Activated CD4-positive, alpha-beta T cell treated with anti-CD3 and anti-CD28 coated beads, Interleukin-2, Interleukin-6, amounts not matched to agents 100 ng/mL and 50 ng/mL, durations not matched to agents 16 hours and 8 hours (primary cell): Measurements from ENCODE around the gene SMAD3.

Experiments used
- DNase-seq: peaks from one replicate; pipeline ENCODE4 v3.0.0-alpha.2; 2020

The SMAD3 gene

DNA sequence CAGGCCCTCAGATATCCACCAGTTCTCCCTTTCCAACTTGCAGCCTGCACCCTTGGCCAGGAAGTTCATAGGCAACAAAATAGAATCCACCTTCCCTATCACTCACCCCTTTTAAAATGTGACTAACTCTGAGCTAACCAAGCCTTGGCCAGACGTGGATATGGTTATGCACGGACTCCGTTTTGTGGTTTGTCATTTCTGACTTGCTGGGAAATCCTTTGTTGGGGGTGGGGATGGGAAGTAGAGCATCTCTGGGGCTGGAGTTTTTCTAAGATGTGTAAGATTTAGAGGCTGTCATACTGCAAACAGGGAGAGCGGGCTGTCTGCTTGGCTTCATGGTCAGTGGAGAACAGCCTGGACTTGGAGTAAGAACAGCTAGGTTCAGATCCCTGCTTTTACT, 62.6 kb downstream of the SMAD3 start:
- DNase-seq: peak; percentile 59

DNA sequence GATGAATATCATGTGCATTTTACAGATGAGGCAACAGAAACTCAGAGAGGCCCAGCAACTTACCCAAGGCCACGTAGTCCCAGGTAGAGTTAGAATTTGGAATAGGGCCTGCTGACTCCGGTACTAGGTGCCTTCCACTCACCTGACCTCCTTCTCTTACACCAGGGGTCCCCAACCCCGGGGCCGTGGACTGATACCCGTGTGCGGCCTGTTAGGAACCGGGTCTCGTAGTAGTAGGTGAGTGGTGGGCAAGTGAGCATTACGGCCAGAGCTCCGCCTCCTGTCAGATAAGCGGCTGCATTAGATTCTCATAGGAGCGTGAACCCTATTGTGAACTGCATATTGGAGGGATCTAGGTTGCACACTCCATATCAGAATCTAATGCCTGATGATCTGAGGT, 64.8 kb downstream of the SMAD3 start:
- no peak for DNase-seq

DNA sequence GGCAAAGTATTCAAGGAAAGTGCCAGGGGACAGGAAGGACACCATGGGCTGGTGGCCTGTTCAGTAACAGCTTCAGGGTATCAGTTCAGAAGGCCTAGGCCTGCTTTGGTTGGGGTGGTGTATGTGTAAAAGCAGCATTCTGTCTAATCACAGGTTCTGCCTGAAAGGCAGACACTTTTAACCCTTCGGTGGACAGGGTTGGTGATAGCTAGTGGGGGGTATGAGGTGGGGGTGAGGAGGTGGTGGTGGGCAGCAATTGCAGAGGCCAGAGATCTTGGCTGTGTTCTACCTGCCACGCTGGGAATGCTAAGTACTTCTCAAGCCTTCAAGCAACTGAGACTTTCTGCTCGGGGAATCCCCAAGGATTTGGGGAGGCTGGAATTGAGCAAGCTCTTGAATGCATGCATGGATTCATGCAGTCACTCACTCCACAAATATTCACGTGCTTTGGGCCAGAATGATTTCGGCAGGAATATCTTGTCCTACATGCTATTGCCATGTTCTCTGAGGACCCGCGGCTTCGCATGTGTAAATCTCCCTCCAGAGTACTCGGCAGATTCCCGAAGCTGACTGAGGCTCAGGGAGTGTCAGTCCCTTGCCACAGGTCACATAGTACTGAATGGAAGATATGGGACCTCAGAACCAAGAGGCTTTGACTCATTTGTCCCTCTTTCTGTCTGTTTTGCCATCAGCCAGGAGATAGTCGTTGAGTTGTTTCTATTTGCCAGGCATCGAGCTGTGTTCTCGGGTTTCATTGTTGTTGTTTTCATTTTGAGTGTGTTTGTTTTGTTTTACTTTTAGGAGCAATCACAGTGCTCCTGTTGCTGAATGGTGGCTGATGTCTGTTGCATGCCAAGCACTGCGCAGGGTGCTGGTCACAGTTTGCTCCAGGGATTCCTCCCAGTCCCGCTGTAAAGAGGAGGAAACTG, 65.5 kb downstream of the SMAD3 start:
- peak; percentile 77 for DNase-seq

GRCh38 chr15:67132276-67132675, 66.9 kb downstream of the SMAD3 start:
- DNase-seq: no peak

- no peak for DNase-seq
These were observed 67.6 kb downstream of the SMAD3 start for GRCh38 chr15:67133026-67133425.

- no peak for DNase-seq
These were observed 68.3 kb downstream of the SMAD3 start for GRCh38 chr15:67133738-67134066.

DNA sequence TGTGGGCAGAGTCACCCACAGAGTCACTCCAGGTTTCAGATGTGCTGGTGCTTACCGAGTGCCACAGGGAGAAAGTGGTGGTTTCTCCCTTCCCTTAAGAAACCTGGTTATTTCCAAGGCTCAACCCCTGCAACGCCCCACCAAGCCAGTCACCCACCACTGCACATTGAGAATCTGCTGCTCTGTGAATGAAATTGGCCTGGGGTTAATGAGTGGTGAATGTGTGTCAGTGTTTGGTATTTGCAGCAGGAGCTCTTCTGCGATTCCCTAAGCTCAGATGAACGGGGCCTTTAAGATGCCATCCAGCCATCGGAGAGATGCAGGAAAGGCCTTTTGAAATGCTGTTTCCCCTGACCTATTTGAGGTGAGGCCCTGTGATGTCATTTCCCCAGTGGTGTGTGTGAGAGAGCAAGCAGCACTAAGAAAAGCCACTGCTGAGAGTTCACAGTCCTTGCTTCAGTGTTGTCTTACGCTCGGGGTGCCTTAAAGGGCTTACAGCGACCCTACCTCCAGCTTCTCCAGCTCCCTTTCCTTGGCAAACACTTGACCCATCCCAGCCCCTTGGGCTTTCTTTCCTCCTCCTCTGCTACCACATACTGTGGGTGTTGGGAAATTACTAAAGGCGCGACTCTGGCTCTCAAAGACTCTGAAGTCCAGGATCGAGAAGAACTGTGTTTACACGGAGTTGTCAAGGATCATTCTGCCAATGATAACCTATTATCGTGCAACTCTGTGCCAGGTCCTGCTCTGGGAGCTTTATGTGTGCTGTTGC, 68.9 kb downstream of the SMAD3 start:
- peak; percentile 85 for DNase-seq

DNA sequence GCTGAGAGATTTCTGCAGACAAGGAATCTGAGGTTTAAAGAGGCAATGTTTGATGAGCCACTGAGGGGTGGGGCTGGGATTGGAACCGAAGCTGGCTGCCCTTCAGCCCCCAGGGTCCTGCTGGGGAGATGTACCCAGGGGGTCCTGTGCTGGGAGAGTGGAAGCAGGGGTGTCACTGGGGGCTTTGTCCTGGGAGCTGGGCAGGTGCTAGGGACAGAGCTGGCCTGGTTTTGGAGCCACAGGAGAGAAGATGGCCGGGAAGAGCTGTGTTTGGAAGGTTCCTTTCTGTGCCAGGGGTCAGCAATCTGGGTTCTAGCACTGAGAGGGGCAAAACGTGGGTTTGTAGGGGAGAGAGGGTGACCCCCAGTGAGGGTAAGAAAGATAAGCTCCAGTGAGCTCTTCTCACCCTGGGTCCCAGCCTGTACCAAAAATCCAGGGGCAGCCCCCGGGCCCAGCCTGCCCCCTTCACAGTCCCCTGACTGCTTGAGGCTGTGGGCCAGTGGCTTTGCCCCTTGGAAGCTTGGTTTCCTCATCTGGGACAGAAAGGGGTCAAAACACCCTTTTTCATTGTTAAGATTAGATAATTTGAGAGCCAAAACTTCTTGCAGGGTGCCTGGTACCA, 69.6 kb downstream of the SMAD3 start:
- DNase-seq: no peak

DNA sequence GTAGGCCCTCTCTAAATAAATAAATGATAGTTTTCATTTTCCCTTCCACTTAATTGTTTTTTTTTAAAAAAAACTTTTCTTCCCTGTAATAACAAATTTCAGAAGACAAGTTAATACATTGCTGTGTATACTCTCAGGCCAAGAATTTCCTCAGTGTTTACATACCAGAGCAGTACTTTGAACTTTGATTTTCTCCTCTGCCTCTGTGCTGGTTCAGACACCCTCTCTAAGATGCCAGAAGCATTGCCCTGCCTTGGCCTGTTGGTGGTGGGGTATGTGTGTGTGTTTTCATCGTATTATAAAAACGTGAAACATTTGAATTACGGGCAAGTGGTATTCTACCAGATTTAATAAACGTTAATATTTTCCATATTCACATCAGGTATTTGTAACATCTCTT, 70.1 kb downstream of the SMAD3 start:
- no peak for DNase-seq

GRCh38 chr15:67136802-67137201, 71.4 kb downstream of the SMAD3 start:
- DNase-seq: no peak

- no peak for DNase-seq
These were observed 71.9 kb downstream of the SMAD3 start for GRCh38 chr15:67137319-67137718.

DNA sequence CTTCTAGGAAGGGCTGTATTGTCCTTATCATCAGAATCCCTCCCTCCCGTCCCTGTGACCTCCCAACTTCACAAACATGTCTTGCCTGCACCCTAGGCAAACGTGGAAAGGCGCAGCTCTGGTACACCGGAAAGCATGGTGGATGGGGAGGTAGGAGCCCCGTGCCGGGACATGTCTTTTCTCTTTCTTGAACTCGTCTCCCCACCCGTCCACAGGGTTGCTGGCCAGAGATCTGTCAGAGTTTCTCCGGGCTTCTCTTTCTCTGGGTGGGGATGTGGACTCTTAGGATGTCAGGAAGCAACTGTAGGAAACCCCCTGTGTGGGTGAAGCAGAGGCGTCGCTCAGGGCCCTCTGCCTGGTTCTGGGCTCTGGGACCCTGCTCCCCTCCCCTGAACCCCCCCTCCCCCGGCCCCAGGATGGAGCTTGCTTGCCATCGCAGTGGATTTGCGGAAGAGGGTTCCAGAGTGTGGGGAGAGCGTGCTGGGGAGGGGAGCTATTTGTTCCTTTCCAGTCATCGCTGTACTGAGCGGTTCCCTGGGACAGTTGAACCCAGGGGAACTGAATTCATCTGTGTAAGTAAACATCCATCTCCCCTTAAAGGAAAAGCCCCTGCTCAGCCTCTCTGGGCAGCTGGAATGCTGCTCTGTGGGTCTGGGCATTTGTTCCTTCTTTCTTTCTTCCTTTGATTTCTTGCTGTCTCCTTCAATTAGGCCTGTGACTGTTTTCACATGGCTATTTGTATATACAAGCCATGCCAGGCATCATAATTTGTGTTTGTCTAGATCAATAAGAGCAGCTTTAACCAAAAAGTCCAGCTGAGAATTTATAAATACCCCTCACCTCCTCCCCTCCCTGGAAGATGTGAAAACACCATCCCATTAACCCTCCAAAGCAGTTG, 72.8 kb downstream of the SMAD3 start:
- no peak for DNase-seq

GRCh38 chr15:67138891-67139855, 73.8 kb downstream of the SMAD3 start:
- no peak for DNase-seq

GRCh38 chr15:67140078-67140833, 74.9 kb downstream of the SMAD3 start:
- no peak for DNase-seq

DNA sequence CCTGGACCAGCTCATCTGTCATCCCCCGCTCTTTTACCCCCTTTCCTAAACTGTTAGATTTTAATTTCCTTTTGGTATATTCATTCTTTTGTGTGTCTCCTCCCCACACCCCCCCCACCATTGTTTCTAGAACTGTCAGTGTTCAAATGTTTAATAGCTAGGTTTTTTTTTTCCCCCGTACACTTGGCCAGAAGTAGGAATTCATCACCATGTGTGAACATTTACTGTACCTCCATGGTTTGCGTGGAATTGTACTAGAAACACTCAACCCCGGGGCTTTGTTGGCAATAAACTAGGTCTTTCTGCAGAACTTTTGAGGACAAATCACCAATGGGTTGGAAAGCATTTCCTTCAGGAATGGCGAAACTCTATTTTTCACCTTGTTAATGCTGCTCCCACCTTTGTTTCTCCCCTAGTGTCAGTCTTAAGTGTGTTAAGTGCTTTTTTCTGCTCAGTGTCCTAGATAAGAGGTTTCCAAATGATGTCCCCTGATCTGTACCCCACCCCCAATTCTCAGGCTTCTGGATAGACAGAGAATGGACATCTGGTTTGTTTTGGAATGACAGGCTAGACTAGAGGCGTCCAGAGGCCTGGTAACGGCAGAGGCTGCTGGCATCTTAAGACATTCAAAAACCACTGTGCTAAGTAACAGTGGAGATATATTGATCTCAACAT, 76.8 kb downstream of the SMAD3 start:
- no peak for DNase-seq

DNA sequence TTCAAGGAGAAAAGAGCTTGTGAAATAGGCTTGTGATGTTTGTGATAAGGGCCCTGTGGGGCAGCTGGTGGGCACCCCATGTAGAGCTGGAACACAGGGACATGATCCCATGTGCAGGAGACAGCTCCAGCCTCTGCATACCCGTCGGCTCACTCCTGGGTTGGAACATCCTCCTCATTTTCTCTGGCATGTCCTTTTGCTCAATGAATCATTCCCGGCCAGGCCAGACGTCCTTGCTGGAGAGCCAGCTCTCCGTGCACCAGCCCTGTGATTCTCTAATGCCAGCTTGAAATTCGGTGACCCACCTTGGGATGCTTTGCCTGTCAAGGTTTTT, 77.3 kb downstream of the SMAD3 start:
- DNase-seq: no peak

GRCh38 chr15:67143646-67144045, 78.2 kb downstream of the SMAD3 start:
- no peak for DNase-seq

- peak; percentile 32 for DNase-seq
These were observed 79.4 kb downstream of the SMAD3 start for GRCh38 chr15:67144609-67145311.

DNA sequence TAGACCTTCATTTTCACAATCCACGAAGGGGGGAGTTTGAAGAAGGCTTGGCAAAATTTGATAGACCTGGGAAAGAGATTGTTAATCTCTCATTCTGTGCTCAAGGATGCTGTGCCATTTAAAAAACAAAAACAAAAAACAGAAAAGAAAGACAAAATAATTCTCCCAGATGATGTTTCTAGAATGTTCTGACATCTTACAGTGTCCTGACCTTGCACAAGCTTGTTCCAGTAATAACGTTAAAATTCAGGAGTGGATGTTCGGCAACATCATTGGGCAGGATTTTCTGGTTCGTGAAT, 79.9 kb downstream of the SMAD3 start:
- DNase-seq: no peak

DNA sequence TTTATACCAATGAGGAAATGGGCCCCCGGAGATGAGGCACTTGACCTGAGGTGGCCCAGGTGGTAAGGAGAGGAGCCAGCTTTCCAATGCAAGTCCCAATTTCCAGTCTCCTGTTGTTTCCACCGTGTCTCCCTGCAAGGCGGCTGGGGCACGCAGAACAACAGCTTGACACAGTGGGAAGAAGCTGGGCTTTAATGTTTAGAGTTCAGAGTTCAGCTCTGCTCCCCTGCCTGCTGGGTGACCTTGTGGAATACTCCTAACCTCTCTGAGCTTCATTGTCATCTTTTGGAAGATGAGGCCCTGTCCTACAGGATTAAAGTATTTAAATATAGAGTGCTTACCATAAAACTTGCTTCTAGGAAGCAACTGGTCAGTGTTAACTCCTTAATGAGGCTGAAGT, 80.3 kb downstream of the SMAD3 start:
- DNase-seq: no peak
